ENCODE results near the gene ZXDC.

GRCh38 chr3:126467611-126467955 lies 8.1 kb downstream of the ZXDC start:
- TF ChIP-seq POLR2A (IDR thresholded peaks at IDR 0.05) (no peak), CTCF (IDR thresholded peaks at IDR 0.05) (no peak)
